ENCODE measurements around the gene FOXJ2.

GRCh38 chr12:8026291-8026900, 6.1 kb upstream of the FOXJ2 start:
- no peak for TF ChIP-seq CTCF (conservative IDR thresholded peaks at IDR 0.05 in 1 of 2, IDR thresholded peaks at IDR 0.05 in 1 of 2; ENCODE audit: low read depth in 1 of 2, low read length in 2 of 2)
- TF ChIP-seq EZH2 (IDR thresholded peaks at IDR 0.05; ENCODE audit: low read length, missing control alignments): no peak

Data from fibroblast of lung (primary cell).